GM12878 (cell line): ENCODE results near the gene NUAK1. TPM values are rescaled to one million over a fixed set of nuclear protein-coding genes. Genes with fewer than 3 reads are reported as not detected.

Experiments used
- ATAC-seq: fragments of 200-7000 bp; cut with Tn5 transposase; 3 replicates; pipeline ENCODE4 v1.9.1; 2020; ENCODE audit warnings: mild to moderate bottlenecking, moderate library complexity
- BruUV-seq: library from RNA; stranded (reverse); fragments of 400-500 nt; replicated peaks from 2 replicates; lab custom pipeline; 2021; lab: Mats Ljungman, UMichigan
- CTCF ChIA-PET: fragments of 300-600 bp; sonication (Branson Sonifier 250); formaldehyde crosslinking; extraction: SDS; loops from one replicate; lab custom pipeline; 2021; ENCODE audit warnings: inconsistent platforms; lab: Yijun Ruan, JAX
- POLR2A ChIA-PET: fragments of 350-600 bp; formaldehyde crosslinking; extraction: SDS; loops from one replicate; lab custom pipeline; 2021; ENCODE audit warnings: inconsistent platforms; lab: Charles Lee
- RAD21 ChIA-PET: fragments of 300-600 bp; sonication (Branson Sonifier 250); formaldehyde crosslinking; loops from one replicate; lab custom pipeline; 2023; ENCODE audit warnings: antibody characterized with exemption; ENCODE audit not compliant: unreplicated experiment; lab: Charles Lee
- SMC1A ChIA-PET: fragments of 300-600 bp; sonication (Branson Sonifier 250); formaldehyde crosslinking; loops from one replicate; lab custom pipeline; 2023; ENCODE audit not compliant: unreplicated experiment, uncharacterized antibody; lab: Charles Lee
- DNase-seq: peaks from one replicate; pipeline ENCODE4 v3.0.0-alpha.2; 2011; ENCODE audit warnings: low read depth, low spot score
- FAIRE-seq: peaks from 3 replicates; lab custom pipeline; 2011; peaks lifted over from hg19 to GRCh38; lab: Jason Lieb, UNC
- H2AFZ ChIP-seq: 2 replicates; pipeline ENCODE4 v1.6.0; 2011; ENCODE audit warnings: low read depth, low read length, control low read depth; ENCODE audit not compliant: control insufficient read depth
- H3K27ac ChIP-seq: 2 replicates; pipeline ENCODE4 v1.5.1; 2011; ENCODE audit warnings: control low read depth; ENCODE audit not compliant: control insufficient read depth, insufficient read depth
- H3K27me3 ChIP-seq, 2 experiments: replicated peaks in 1 of 2; 2 replicates each; pipeline versions ENCODE4 v1.6.0 to v1.6.1; 2011; ENCODE audit warnings: low read length in 1 of 2; ENCODE audit not compliant: control insufficient read depth in 2 of 2, insufficient read depth in 2 of 2
- H3K36me3 ChIP-seq, 2 experiments: 2 replicates each; pipeline ENCODE4 v1.5.1; 2011; ENCODE audit warnings: low read length in 1 of 2; ENCODE audit not compliant: control insufficient read depth in 2 of 2, insufficient read depth in 2 of 2
- H3K4me1 ChIP-seq: 2 replicates; pipeline ENCODE4 v1.6.1; 2011; ENCODE audit warnings: mild to moderate bottlenecking, low read length, moderate library complexity, mixed read lengths; ENCODE audit not compliant: control insufficient read depth, insufficient read depth
- H3K4me2 ChIP-seq: 2 replicates; pipeline ENCODE4 v1.6.0; 2011; ENCODE audit warnings: control low read depth; ENCODE audit not compliant: control insufficient read depth, insufficient read depth
- H3K4me3 ChIP-seq: fragments of 200-600 bp; sonication (generic); 2 replicates; pipeline ENCODE4 v1.5.1; 2016
- H3K79me2 ChIP-seq: 2 replicates; pipeline ENCODE4 v1.6.0; 2011; ENCODE audit warnings: low read length; ENCODE audit not compliant: control insufficient read depth, insufficient read depth
- H3K9ac ChIP-seq: 2 replicates; pipeline ENCODE4 v1.8.0; 2011; ENCODE audit warnings: low read length, control low read depth, mixed read lengths; ENCODE audit not compliant: control insufficient read depth, insufficient read depth
- H3K9me3 ChIP-seq: replicated peaks from 3 replicates; pipeline ENCODE4 v1.5.1; 2011; ENCODE audit warnings: mild to moderate bottlenecking, low read length; ENCODE audit not compliant: control insufficient read depth, insufficient read depth
- H4K20me1 ChIP-seq: 2 replicates; pipeline ENCODE4 v1.6.0; 2011; ENCODE audit not compliant: control insufficient read depth, insufficient read depth
- BCLAF1 ChIP-seq: fragments of 450-650 bp; IDR thresholded peaks from 2 replicates; pipeline ENCODE4 v1.6.1; 2017; ENCODE audit warnings: antibody characterized with exemption, mild to moderate bottlenecking, moderate library complexity
- EZH2 ChIP-seq: IDR thresholded peaks from 2 replicates; pipeline ENCODE4 v1.6.1; 2012; ENCODE audit warnings: low read depth, mild to moderate bottlenecking, control low read depth, inconsistent platforms, low read length, borderline replicate concordance; ENCODE audit not compliant: control insufficient read depth
- HDAC2 ChIP-seq: fragments of 200-600 bp; sonication (generic); IDR thresholded peaks from 2 replicates; pipeline ENCODE4 v1.6.1; 2017
- NFYB ChIP-seq: IDR thresholded peaks from 2 replicates; pipeline ENCODE4 v1.6.1; 2011; ENCODE audit warnings: low read depth, mild to moderate bottlenecking, low read length, improper control_type of control experiment, moderate library complexity; ENCODE audit not compliant: insufficient read depth
- POLR2AphosphoS5 ChIP-seq: IDR thresholded peaks from 2 replicates; pipeline ENCODE4 v1.6.1; 2011; ENCODE audit warnings: mild to moderate bottlenecking, low read length, inconsistent platforms
- RAD51 ChIP-seq: fragments of 450-650 bp; IDR thresholded peaks from 2 replicates; pipeline ENCODE4 v1.6.1; 2016; ENCODE audit warnings: moderate library complexity, mild to moderate bottlenecking, inconsistent platforms
- TAF1 ChIP-seq: IDR thresholded peaks from 2 replicates; pipeline ENCODE4 v1.6.1; 2011; ENCODE audit warnings: mild to moderate bottlenecking, low read depth, low read length, borderline replicate concordance
- WGBS: methylation state at CpG from one replicate; pipeline ENCODE4 v1.1.6; 2016; ENCODE audit warnings: low lambda C conversion rate; ENCODE audit not compliant: insufficient replicate concordance, insufficient coverage; ENCODE audit errors: missing lambda C conversion rate; 5-methylcytosine and 5-hydroxymethylcytosine counted together
- in situ Hi-C: fragments of 300-500 bp; cut with MboI; formaldehyde crosslinking; loops from 9 replicates; pipeline ENCODE4 v1.14.3; 2018; ENCODE audit warnings: mixed read lengths
- intact Hi-C: fragments of 100-400 bp; cut with micrococcal nuclease; formaldehyde crosslinking; loops from one replicate; pipeline ENCODE4 v1.14.2; 2022; ENCODE audit not compliant: unreplicated experiment
- polyA plus RNA-seq, 11 experiments: library from polyadenylated mRNA; depleted of rRNA in 4 of 11; unstranded in 6 of 11; stranded (reverse) in 5 of 11; fragments of >200 nt; fragmentation: Nextera tagmentation in 4 of 11; fragmentation: Illumina TruSeq in 1 of 11; extraction: Ambion mirVana in 4 of 11; extraction: Trizol in 1 of 11; gene quantifications; 1 replicate in 1 of 11; 2 replicates in 10 of 11; pipeline versions ENCODE4 v1.2.1 to v1.2.3, GENCODE V29; 2011 to 2016; ENCODE audit warnings: inconsistent platforms in 2 of 11, missing spikeins in 2 of 11, low read depth in 1 of 11
- total RNA-seq, 4 experiments: library from RNA; depleted of rRNA in 3 of 4; stranded (reverse); fragments of >200 nt in 3 of 4; fragmentation: Illumina TruSeq in 1 of 4; extraction: Trizol in 1 of 4; gene quantifications; 2 replicates each; pipeline versions ENCODE4 v1.2.1 to v1.2.3, GENCODE V29; 2013 to 2021

Gene NUAK1
- total and polyA plus RNA-seq, 10 of the 15 experiments (the other 5 are each of a cell fraction or from before 2014, with no cell fraction given), result 0.03 to 0.42 (median 0.08) TPM; not detected in 2

- no peak for ATAC-seq
- H3K79me2 ChIP-seq, result no peaks in the 10 kb centered on the region
- DNase-seq, result no peak
- H2AFZ ChIP-seq, result no peak overlapping the region
- intact Hi-C loops, result no loop called here
- BruUV-seq, result no TSS peak
- H3K9ac ChIP-seq, result no peak overlapping the region
- H4K20me1 ChIP-seq, result no peaks in the 10 kb centered on the region
- ChIA-PET POLR2A (no interaction called here), SMC1A (interaction anchor here (1.1 kb wide), 1 partner anchor 10 kb away, joined by 5 read pairs; no protein-coding TSS in a partner anchor), CTCF (interaction anchor here (0.7 to 1.2 kb wide), 3 partner anchors 16 to 85 kb away, joined by 3 read pairs; no protein-coding TSS in a partner anchor), RAD21 (no interaction called here)
- H3K36me3 ChIP-seq, result no peaks in the 10 kb centered on the region
- no peak overlapping the region for H3K4me3 ChIP-seq
- no peak overlapping the region for H3K4me2 ChIP-seq
- TF ChIP-seq EZH2, result no peak
- TF ChIP-seq RAD51, result no peak
- TF ChIP-seq TAF1, result no peak
- TF ChIP-seq BCLAF1, result no peak
- TF ChIP-seq HDAC2, result no peak
- TF ChIP-seq POLR2AphosphoS5, result no peak
- TF ChIP-seq NFYB, result no peak
- FAIRE-seq, result no peak
- H3K9me3 ChIP-seq, result no peaks in the 10 kb centered on the region
- in situ Hi-C loops, result no loop called here
- H3K4me1 ChIP-seq, result no peaks in the 10 kb centered on the region
- 20% methylated on average over 9 of the region's 9 CpGs for WGBS
- H3K27me3 ChIP-seq, result peaks cover 2 to 3% of the 10 kb centered on the region in 2 experiments; a peak in 3 of 4 replicates
- H3K27ac ChIP-seq, result no peak overlapping the region
Measured at GRCh38 chr12:106119301-106119700, 19.5 kb downstream of the NUAK1 start.
